Activated T-cell treated with anti-CD3 and anti-CD28 coated beads, Interleukin-2, amount 50 U/mL, for 4 hours (primary cell): ENCODE data around the gene ACLY. TPM values are rescaled to one million over a fixed set of nuclear protein-coding genes. Genes with fewer than 3 reads are reported as not detected.

ENCODE experiments used
- ATAC-seq, 2 donors: fragments of 200-7000 bp; cut with Tn5 transposase; one replicate each; pipeline ENCODE4 v1.10.0; 2021
- DNase-seq: peaks from one replicate; pipeline ENCODE4 v3.0.0-alpha.2; 2020
- H3K27me3 Mint-ChIP-seq: one replicate; pipeline ENCODE4 v1.8.0; 2021; ENCODE audit warnings: low read depth, mixed read lengths
- H3K36me3 Mint-ChIP-seq: one replicate; pipeline ENCODE4 v1.8.0; 2022; ENCODE audit warnings: mixed read lengths; ENCODE audit not compliant: insufficient read depth
- H3K4me1 Mint-ChIP-seq: one replicate; pipeline ENCODE4 v1.8.0; 2021; ENCODE audit warnings: low read depth, mixed read lengths
- H3K4me3 Mint-ChIP-seq: one replicate; pipeline ENCODE4 v1.8.0; 2021; ENCODE audit warnings: mild to moderate bottlenecking, moderate library complexity, mixed read lengths
- H3K9me3 Mint-ChIP-seq: one replicate; pipeline ENCODE4 v1.8.0; 2021; ENCODE audit warnings: mixed read lengths
- total RNA-seq, 3 donors: library from RNA; stranded (reverse); gene quantifications; one replicate each; pipeline ENCODE4 v1.2.1, GENCODE V29; 2021

Gene ACLY
- total RNA-seq = 100 to 1,000 TPM; 197 to 210 (median 198) TPM

- Mint-ChIP-seq H3K36me3 (peaks cover 6% of the 10 kb centered on the region), H3K27me3 (no peaks in the 10 kb centered on the region), H3K9me3 (no peaks in the 10 kb centered on the region), H3K4me3 (peak within 1 kb of the TSS; percentile 95), H3K4me1 (peaks cover 30% of the 10 kb centered on the region)
- DNase-seq (peak; percentile 94), ATAC-seq (peak; percentile 99)
Measured at GRCh38 chr17:41918314-41919164, at the start of gene ACLY. Gene ACLY (minus strand): TSS chr17:41918951. CDS start chr17:41913873, 5,078 bp downstream.

GRCh38 chr17:41967921-41968578 lies 49.3 kb upstream of the ACLY start:
- peak overlapping the region; percentile 83 for H3K4me3 Mint-ChIP-seq
- peaks cover 35% of the 10 kb centered on the region for H3K4me1 Mint-ChIP-seq
- H3K9me3 Mint-ChIP-seq = no peaks in the 10 kb centered on the region
- H3K27me3 Mint-ChIP-seq = no peaks in the 10 kb centered on the region
- ATAC-seq (no peak), DNase-seq (no peak)
- peaks cover 12% of the 10 kb centered on the region for H3K36me3 Mint-ChIP-seq

- H3K9me3 Mint-ChIP-seq = no peaks in the 10 kb centered on the region
- H3K36me3 Mint-ChIP-seq = peaks cover 8% of the 10 kb centered on the region
- ATAC-seq (peak; percentile 34 to 37), DNase-seq (peak; percentile 27)
- no peaks in the 10 kb centered on the region for H3K27me3 Mint-ChIP-seq
- peak overlapping the region; percentile 83 for H3K4me3 Mint-ChIP-seq
- peaks cover 31% of the 10 kb centered on the region for H3K4me1 Mint-ChIP-seq
Measured at GRCh38 chr17:41967141-41967920, 48.6 kb upstream of the ACLY start.

DNA sequence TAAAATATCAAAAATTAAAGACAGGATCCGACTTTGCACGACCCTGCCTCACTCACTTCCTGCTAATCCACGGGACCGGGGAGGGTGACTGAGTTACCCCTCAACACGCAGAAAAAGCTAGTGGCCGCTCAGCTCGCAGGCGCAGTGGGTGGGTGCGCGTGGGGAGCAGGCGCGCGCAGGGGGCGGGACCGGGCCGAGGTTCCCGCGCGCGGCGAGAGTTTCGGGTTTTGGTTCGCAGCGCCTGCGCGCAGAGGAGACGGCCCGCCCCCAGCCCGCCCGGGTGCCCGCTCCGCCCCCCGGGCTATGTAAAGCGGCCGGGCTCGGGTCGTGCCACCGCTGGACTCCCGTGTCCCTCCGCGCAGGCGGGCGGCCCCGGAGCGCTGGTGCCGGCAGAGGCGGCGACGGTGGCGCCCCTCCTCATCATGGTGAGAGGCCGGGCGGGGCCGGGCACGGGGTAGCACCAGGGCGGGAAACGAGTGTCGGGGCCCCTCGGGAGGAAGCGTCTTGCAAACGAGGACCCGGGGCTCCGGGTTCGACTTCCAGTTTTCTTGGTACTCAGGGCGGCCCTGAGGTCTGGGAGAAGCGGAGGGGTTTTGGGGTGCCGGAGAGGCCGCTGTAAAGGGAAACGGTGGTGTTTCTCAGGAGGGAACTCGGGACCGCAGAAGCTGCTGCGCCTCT lies 47.9 kb upstream of the ACLY start, which contains the start of gene CNP:
Gene CNP (plus strand): TSS at position 333 of the 678 bp plus-strand sequence. CDS start 90 bp downstream, at position 423.
- Mint-ChIP-seq H3K4me1 (peaks cover 28% of the 10 kb centered on the region), H3K9me3 (no peaks in the 10 kb centered on the region), H3K4me3 (peak within 1 kb of the TSS; percentile 83), H3K36me3 (peaks cover 5% of the 10 kb centered on the region), H3K27me3 (no peaks in the 10 kb centered on the region)
- ATAC-seq = peak; percentile 78 to 79
- DNase-seq = peak; percentile 89

DNA sequence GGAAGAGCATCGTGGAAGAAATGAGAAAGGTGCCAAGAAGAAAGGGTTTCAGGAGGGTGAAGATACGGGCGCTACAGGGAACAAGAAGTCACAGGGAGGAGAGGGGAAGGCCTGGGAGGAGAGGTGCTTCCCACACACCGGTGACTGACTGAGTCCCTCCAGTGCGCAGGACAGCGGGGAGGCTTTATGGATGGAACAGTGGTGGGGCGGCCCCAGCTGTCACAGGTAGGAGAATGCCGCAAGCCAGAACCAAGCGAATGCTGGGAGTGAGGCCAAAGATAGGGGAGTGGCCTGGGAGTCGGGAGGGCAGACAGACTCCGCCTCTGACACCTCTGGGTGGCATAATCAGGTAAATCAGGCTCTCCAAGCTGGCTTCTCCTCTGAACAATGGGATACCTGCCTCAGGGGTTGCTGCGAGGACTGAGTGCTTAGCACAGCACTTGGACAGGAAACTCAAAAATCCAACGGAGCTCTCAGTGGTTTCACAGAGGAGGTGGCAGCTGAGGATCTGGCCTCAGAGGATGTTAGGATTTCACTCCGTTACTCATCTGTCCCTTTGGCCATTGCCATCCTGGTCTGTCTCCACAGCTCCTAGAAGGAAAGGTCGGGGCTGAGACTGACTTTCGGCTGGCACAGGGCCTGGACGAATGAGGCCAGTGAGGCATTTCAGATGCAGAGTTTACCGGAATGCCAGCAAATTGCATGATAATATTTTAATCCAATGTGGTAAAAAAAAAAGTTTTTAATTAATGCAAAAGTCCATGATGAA lies 47.1 kb upstream of the ACLY start:
- H3K4me3 Mint-ChIP-seq = peak overlapping the region; percentile 81
- no peaks in the 10 kb centered on the region for H3K27me3 Mint-ChIP-seq
- peaks cover 3% of the 10 kb centered on the region for H3K36me3 Mint-ChIP-seq
- H3K9me3 Mint-ChIP-seq = no peaks in the 10 kb centered on the region
- H3K4me1 Mint-ChIP-seq = peaks cover 25% of the 10 kb centered on the region
- ATAC-seq = peak; percentile 42 to 45
- DNase-seq = peak; percentile 50

DNA sequence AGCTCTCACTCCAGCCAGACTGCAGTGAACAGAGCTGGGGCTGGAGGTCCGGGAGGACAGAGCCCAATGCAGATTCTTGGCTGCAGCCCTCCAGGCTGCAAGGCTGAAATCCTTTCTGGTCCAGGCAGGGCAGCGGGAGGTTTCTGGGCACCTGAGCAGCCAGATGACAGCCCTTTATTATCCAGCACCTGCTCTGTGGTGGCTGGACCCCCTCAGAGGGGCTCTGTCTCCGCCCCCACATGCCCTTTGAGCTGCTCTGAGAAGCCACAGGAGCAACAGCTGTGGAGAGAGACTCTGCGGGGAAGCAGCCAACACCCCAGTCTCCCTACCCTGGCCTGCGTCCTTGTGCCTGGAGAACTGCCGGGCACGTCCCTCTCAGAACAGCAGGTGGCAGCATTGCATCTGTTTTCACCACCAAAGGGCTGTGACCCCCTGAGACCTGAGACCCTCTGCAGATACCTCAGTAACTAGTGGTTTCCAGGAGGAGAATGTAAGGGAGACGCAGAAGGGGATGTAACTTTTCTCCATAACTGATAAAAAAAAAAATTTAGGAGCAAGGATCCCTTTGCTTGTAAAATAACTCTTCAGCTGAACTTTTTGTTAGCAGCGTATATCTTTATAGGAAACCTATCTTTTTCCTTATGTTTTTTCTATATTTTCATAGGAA lies 44.1 kb upstream of the ACLY start:
- Mint-ChIP-seq H3K27me3 (no peaks in the 10 kb centered on the region), H3K36me3 (no peaks in the 10 kb centered on the region), H3K4me3 (no peak overlapping the region), H3K9me3 (no peaks in the 10 kb centered on the region), H3K4me1 (peaks cover 18% of the 10 kb centered on the region)
- ATAC-seq (peak in 1 of 2 donors; percentile 19), DNase-seq (peak; percentile 64)

DNA sequence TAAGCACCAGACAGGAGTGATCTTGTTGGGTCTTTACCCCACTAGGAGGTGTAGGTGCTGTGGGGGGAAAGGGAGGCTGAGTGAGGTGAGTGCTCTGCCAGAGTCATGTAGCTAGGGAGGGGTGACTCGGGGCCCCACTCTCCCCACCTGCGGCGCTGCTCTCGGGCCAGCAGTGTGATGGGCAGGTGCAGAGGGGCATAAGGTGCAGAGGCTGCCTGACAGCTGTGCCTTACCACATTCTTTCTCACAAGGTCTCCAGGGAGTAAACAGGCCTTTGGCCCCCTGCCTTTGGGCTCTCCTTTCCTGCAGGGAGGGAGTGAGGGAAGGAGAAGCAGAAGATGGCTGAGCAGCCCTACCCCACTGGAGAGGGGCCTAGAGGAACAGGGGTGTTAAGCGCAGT lies 43.4 kb upstream of the ACLY start:
- no peaks in the 10 kb centered on the region for H3K36me3 Mint-ChIP-seq
- H3K4me3 Mint-ChIP-seq = no peak overlapping the region
- H3K9me3 Mint-ChIP-seq = no peaks in the 10 kb centered on the region
- no peak for ATAC-seq
- no peaks in the 10 kb centered on the region for H3K27me3 Mint-ChIP-seq
- DNase-seq = no peak
- peaks cover 11% of the 10 kb centered on the region for H3K4me1 Mint-ChIP-seq

- H3K36me3 Mint-ChIP-seq = no peaks in the 10 kb centered on the region
- DNase-seq = no peak
- H3K9me3 Mint-ChIP-seq = no peaks in the 10 kb centered on the region
- H3K27me3 Mint-ChIP-seq = no peaks in the 10 kb centered on the region
- ATAC-seq = no peak
- H3K4me3 Mint-ChIP-seq = no peak overlapping the region
- no peaks in the 10 kb centered on the region for H3K4me1 Mint-ChIP-seq
Measured at GRCh38 chr17:41959336-41960095, 40.8 kb upstream of the ACLY start.

DNA sequence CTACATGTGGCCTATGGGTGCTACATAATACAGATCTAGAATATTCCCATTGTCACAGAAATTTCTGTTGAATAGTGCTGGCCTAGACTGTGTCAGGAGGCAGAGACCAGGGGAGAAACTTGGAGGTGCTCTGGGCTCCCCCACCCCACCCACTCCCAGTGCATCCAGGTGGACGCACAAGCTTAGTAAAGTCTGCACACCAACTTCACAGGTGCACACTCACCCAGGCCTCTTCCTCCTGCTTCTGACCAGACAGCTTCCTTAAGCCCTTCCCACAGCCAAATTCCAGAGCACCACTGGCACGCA lies 40.2 kb upstream of the ACLY start:
- no peak for ATAC-seq
- no peaks in the 10 kb centered on the region for H3K9me3 Mint-ChIP-seq
- no peak overlapping the region for H3K4me3 Mint-ChIP-seq
- no peaks in the 10 kb centered on the region for H3K27me3 Mint-ChIP-seq
- H3K36me3 Mint-ChIP-seq = no peaks in the 10 kb centered on the region
- no peaks in the 10 kb centered on the region for H3K4me1 Mint-ChIP-seq
- no peak for DNase-seq

DNA sequence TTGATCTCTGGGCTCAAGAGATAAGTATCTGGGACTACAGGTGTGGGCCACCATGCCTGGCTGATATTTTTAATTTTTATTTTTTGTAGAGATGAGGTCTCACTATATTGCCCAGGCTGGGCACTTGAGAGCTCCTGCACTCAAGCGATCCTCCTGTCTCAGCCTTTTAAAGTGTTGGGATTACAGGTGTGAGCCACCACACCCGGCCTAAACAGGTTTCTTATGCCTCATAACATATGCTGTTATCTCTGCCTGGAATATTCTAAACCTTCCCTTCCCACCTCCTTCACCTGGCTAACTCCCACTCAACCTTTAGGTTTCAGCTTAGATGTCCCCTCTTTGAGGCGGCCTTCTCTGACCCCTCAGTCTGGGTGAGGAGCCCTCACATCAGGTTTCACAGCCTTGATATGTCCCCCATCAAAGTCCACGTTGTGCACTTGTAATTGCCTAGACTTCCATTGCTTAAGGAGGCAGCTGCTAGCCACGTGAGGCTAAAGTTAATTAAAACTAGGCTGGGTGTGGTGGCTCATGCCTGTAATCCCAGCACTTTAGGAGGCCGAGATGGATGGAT lies 39.2 kb upstream of the ACLY start:
- Mint-ChIP-seq H3K4me3 (no peak overlapping the region), H3K4me1 (no peaks in the 10 kb centered on the region), H3K27me3 (no peaks in the 10 kb centered on the region), H3K9me3 (no peaks in the 10 kb centered on the region), H3K36me3 (no peaks in the 10 kb centered on the region)
- DNase-seq (no peak), ATAC-seq (no peak)

DNA sequence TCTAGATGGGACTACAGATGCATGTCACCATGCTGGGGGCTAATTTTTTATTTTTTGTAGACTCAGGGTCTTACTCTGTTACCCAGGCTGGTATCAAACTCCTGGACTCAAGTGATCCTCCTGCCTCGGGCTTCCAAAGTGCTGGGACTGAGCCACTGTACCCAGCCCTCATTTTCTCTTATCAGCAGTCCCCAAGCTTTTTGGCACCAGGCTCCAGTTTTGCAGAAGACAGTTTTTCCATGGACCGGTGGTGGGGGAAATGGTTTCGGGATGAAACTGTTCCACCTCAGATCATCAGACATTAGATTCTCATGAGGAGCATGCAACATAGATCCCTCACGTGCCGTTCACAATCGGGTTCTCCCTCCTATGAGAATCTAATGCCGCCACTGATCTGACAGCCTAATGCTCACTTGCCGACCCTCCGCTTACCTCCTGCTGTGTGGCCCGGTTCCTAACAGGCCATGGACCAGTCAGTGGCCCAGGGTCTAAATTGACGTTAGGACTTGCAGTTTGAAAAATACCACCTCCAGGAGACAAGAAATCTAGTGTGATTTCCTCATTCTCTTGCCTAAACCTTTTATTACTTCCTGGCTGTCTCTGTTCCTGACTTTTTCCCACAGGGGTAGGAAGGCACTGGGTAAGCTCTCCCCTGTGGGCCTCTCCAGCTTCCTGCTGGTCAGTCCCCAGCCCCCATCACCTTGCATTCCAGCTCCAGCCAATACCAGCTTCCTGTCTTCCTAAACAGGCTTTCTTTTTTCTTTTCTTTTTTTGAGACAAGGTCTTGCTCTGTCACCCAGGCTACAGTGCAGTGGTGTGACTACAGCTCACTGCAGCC lies 38.5 kb upstream of the ACLY start:
- Mint-ChIP-seq H3K4me3 (no peak overlapping the region), H3K9me3 (no peaks in the 10 kb centered on the region), H3K4me1 (no peaks in the 10 kb centered on the region), H3K36me3 (no peaks in the 10 kb centered on the region), H3K27me3 (no peaks in the 10 kb centered on the region)
- no peak for ATAC-seq
- DNase-seq = no peak

DNA sequence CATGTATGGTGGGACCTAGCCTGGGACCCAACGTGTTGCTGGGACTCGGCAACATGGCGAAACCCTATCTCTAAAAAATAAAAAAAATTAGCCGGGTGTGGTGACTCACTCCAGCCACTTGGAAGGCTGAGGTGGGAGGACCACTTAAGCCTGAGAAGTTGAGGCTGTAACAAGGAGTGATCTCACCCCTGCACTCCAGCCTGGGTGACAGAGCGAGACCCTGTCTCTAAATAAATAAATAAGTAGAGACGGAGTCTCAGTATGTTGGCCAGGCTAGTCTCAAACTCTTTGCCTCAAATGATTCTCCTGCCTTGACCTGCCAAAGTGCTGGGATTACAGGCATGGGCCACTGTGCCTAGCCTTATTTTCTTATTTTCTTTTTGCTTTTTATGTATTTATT lies 37.8 kb upstream of the ACLY start:
- no peaks in the 10 kb centered on the region for H3K27me3 Mint-ChIP-seq
- H3K4me3 Mint-ChIP-seq = no peak overlapping the region
- ATAC-seq (no peak), DNase-seq (no peak)
- no peaks in the 10 kb centered on the region for H3K9me3 Mint-ChIP-seq
- no peaks in the 10 kb centered on the region for H3K4me1 Mint-ChIP-seq
- no peaks in the 10 kb centered on the region for H3K36me3 Mint-ChIP-seq
